ENCODE results near the gene ADAM10.

The ADAM10 gene

DNA sequence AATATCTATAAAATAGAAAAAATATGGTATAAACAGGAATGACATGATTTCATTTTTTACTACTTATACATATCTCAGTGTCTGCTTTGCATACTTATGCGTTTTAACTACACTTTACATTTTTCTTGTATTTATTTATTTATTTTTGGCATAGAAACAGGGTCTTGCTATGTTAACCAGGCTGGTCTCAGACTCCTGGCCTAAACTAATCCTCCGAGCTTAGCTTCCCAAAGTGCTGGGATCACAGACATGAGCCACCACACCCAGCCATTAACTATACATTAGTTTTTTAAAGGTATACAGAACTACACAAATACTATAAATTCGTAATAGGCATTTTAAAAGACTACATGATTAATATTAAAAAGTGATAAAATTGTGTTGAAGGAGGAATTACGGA, 9.1 kb downstream of the ADAM10 start:
- in situ Hi-C loops (cut with MboI; ENCODE audit: low sequenced_read_pairs, unreplicated experiment), result no loop called here
- no peak for DNase-seq (ENCODE audit: low spot score)
- TF ChIP-seq, protein P1, sequence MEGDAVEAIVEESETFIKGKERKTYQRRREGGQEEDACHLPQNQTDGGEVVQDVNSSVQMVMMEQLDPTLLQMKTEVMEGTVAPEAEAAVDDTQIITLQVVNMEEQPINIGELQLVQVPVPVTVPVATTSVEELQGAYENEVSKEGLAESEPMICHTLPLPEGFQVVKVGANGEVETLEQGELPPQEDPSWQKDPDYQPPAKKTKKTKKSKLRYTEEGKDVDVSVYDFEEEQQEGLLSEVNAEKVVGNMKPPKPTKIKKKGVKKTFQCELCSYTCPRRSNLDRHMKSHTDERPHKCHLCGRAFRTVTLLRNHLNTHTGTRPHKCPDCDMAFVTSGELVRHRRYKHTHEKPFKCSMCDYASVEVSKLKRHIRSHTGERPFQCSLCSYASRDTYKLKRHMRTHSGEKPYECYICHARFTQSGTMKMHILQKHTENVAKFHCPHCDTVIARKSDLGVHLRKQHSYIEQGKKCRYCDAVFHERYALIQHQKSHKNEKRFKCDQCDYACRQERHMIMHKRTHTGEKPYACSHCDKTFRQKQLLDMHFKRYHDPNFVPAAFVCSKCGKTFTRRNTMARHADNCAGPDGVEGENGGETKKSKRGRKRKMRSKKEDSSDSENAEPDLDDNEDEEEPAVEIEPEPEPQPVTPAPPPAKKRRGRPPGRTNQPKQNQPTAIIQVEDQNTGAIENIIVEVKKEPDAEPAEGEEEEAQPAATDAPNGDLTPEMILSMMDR (IDR thresholded peaks at IDR 0.05; ENCODE audit: borderline replicate concordance, control extremely low read depth, extremely low read depth, insufficient read depth, missing control alignments), result no peak

DNA sequence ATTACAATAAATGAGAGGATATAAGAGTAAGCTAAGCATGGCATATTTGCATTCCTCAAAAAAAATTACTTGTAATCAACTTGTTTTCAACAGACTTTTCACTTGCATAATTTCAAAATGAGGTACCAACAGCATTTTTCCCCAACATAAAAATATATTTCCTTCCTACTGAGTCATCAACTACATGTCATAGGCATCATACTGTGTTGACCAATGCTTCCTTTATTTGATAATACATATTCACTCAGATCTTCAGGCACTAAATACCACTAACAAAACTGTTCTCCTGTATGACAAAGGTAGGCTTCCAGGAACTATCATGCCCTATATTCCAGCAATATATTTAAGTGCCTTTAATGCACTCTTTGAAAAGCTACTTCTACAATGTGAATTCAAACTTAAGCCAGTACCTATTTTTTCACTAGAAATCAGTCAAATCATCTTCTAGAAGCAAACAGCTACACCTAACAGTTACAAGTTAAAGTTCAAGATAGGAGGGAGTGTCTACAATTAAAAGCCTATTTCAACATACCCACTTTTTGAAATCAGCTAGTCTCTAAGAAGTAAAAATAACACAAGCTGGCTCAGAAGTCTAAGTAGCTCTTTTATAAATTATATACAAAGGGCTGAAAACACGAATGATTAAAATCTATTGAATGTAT, 11.3 kb downstream of the ADAM10 start:
- in situ Hi-C loops (cut with MboI; ENCODE audit: low sequenced_read_pairs, unreplicated experiment), result no loop called here
- TF ChIP-seq, protein P1 (IDR thresholded peaks at IDR 0.05; ENCODE audit: borderline replicate concordance, control extremely low read depth, extremely low read depth, insufficient read depth, missing control alignments), result no peak
- no peak for DNase-seq (ENCODE audit: low spot score)

DNA sequence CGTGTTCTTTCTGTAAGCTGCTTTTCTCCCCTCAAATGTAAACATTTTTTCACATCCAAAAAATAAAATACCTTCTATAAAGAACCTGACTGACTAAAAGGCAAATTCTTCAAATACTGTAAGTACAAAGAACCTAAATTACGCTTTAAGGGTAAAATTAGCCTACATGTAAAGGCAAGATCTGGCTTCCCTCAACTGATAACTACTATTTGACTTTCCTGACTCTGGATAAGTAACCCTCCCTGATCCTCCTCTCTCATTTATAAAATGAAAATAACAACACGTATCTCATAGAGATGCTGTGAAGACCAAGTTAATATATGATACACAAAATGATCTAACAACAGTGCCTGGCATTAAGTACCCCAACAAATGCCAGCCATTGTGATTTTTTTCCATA, 12.2 kb downstream of the ADAM10 start:
- in situ Hi-C loops (cut with MboI; ENCODE audit: low sequenced_read_pairs, unreplicated experiment), result no loop called here
- DNase-seq (ENCODE audit: low spot score), result no peak
- TF ChIP-seq, protein P1 (IDR thresholded peaks at IDR 0.05; ENCODE audit: borderline replicate concordance, control extremely low read depth, extremely low read depth, insufficient read depth, missing control alignments), result no peak

DNA sequence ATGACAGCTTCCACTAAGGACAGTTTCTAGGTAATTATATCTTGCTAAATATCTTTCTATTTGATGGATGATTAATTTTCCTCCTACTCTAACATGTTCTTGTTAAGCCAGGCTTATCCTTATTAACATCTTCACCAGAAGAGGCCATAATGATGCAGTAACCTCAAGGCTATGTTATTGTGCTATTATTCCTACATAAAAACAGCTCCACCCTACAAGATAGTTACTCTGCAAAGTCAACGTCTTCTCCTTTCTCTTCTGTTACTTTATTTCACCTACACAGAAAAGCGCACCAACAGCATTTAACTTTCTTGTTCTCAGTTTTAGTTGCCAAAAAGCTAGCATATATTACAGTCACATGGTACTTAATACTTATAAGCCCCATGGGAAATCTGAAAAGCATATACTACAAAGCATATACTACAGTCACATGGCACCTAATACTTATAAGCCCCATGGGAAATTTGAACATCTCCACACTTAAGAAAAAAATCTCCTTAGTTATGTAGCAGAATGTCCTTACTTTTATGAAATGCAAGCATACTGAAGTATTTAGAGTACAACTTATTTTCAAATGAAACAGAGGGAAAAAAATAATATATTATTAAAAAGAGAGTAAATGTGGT, 13.4 kb downstream of the ADAM10 start:
- TF ChIP-seq, protein P1 (IDR thresholded peaks at IDR 0.05; ENCODE audit: borderline replicate concordance, control extremely low read depth, extremely low read depth, insufficient read depth, missing control alignments), result no peak
- no peak for DNase-seq (ENCODE audit: low spot score)
- in situ Hi-C loops (cut with MboI; ENCODE audit: low sequenced_read_pairs, unreplicated experiment), result no loop called here

DNA sequence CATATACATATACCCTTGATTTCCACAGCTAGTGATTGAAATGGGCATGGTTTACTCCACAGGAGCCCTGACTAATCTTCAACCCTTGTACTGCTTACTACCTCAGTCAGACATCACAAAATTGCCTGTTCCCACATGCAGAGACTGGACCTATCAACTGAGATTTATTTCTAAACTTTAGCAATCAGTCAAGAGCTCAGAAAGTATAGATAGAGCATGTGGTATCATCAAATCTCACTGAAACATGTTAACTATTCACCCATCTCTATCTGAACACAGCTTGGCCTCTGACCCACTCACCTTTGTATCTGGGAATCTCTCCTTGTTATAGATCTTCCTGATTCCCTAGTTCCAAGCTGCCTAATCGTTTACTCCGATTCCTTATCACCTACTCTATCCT, 14.6 kb downstream of the ADAM10 start:
- in situ Hi-C loops (cut with MboI; ENCODE audit: low sequenced_read_pairs, unreplicated experiment), result no loop called here
- TF ChIP-seq, protein P1 (IDR thresholded peaks at IDR 0.05; ENCODE audit: borderline replicate concordance, control extremely low read depth, extremely low read depth, insufficient read depth, missing control alignments), result no peak
- no peak for DNase-seq (ENCODE audit: low spot score)

DNA sequence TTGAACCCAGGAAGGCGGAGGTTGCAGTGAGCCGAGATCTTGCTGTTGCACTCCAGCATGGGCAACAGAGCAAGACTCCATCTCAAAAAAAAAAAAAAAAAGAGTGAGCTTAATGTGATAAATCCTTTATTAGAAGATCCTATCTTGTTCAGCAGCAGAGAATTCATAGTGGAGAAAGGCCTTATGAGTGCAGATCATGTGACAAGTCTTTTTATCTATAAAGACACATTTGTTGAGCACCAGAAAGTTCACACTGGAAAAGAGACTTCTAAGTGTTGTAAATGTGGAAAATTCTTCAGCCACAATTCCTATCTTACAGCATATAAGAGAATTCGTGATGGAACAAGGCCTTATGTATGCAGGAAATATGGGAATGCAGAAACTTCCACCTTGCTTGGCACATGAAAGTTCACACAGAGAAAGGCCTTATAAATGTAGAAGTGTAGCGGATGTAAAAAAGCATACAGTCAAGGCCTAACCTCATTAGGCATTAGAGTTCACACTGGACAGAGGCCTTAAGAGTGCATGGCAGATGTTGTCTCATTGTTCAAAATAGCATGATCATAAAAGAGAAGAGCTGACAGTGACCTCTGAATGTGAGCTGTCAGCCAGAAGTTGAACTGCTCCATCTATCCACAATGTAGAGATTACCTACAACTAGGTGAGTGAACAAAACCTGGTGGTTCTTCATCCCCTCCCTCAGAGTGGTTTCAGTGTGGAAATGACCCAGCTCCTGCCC, 16.7 kb downstream of the ADAM10 start:
- in situ Hi-C loops (cut with MboI; ENCODE audit: low sequenced_read_pairs, unreplicated experiment), result no loop called here
- TF ChIP-seq, protein P1 (IDR thresholded peaks at IDR 0.05; ENCODE audit: borderline replicate concordance, control extremely low read depth, extremely low read depth, insufficient read depth, missing control alignments), result no peak
- DNase-seq (ENCODE audit: low spot score), result no peak

All from GM13976 (cell line).